IMR-90 (cell line): ENCODE measurements around the gene ZNF512. TPM values are rescaled to one million over a fixed set of nuclear protein-coding genes. Genes with fewer than 3 reads are reported as not detected.

Source experiments
- ATAC-seq: fragments of 200-7000 bp; cut with Tn5 transposase; 2 replicates; pipeline ENCODE4 v1.9.1; 2020; ENCODE audit warnings: low read depth, mild to moderate bottlenecking, moderate library complexity
- BruUV-seq: library from RNA; stranded (reverse); fragments of 400-500 nt; replicated peaks from 2 replicates; lab custom pipeline; 2021; lab: Mats Ljungman, UMichigan
- CTCF ChIA-PET: fragments of 300-600 bp; formaldehyde crosslinking; extraction: SDS; loops from one replicate; lab custom pipeline; 2021; ENCODE audit warnings: antibody characterized with exemption; lab: Yijun Ruan, JAX
- POLR2A ChIA-PET: fragments of 300-600 bp; sonication (Branson Sonifier 250); formaldehyde crosslinking; loops from one replicate; lab custom pipeline; 2022; ENCODE audit warnings: antibody characterized with exemption; ENCODE audit not compliant: unreplicated experiment; lab: Charles Lee
- DNase-seq: peaks from one replicate; pipeline ENCODE4 v3.0.0; 2013
- H2AFZ ChIP-seq: replicated peaks from 2 replicates; pipeline ENCODE3; 2013; ENCODE audit warnings: low read length, mild to moderate bottlenecking; ENCODE audit not compliant: poor library complexity
- H2AK5ac ChIP-seq: 2 replicates; pipeline ENCODE4 v1.6.1; 2013; ENCODE audit warnings: low read depth, low read length, inconsistent platforms
- H2AK9ac ChIP-seq: replicated peaks from 2 replicates; pipeline ENCODE3; 2013; ENCODE audit warnings: mild to moderate bottlenecking, low read depth, low read length, moderate library complexity; ENCODE audit not compliant: poor library complexity
- H2BK120ac ChIP-seq: 2 replicates; pipeline ENCODE4 v1.6.1; 2013; ENCODE audit warnings: low read depth, low read length, inconsistent platforms
- H2BK15ac ChIP-seq: 3 replicates; pipeline ENCODE4 v1.6.1; 2013; ENCODE audit warnings: low read depth, low read length, inconsistent platforms
- H2BK20ac ChIP-seq: 2 replicates; pipeline ENCODE4 v1.6.1; 2013; ENCODE audit warnings: low read depth, mild to moderate bottlenecking, inconsistent platforms, low read length, moderate library complexity
- H2BK5ac ChIP-seq: 2 replicates; pipeline ENCODE4 v1.6.1; 2013; ENCODE audit warnings: mild to moderate bottlenecking, low read depth, low read length, inconsistent platforms; ENCODE audit not compliant: poor library complexity, severe bottlenecking
- H3K14ac ChIP-seq: replicated peaks from 2 replicates; pipeline ENCODE4 v1.6.1; 2013; ENCODE audit warnings: low read depth, low read length, inconsistent platforms
- H3K18ac ChIP-seq: 2 replicates; pipeline ENCODE4 v1.6.1; 2013; ENCODE audit warnings: low read depth, low read length, control low read depth
- H3K23ac ChIP-seq: 2 replicates; pipeline ENCODE4 v1.6.1; 2013; ENCODE audit warnings: low read depth, low read length, inconsistent platforms
- H3K27ac ChIP-seq: 2 replicates; pipeline ENCODE4 v1.5.1; 2013; ENCODE audit warnings: mild to moderate bottlenecking, control low read depth, low read length; ENCODE audit not compliant: insufficient read depth
- H3K27me3 ChIP-seq: 2 replicates; pipeline ENCODE4 v1.6.1; 2013; ENCODE audit warnings: low read length; ENCODE audit not compliant: control insufficient read depth, insufficient read depth
- H3K36me3 ChIP-seq: 2 replicates; pipeline ENCODE4 v1.6.1; 2013; ENCODE audit warnings: low read length, mixed read lengths; ENCODE audit not compliant: control insufficient read depth, insufficient read depth
- H3K4ac ChIP-seq: 2 replicates; pipeline ENCODE4 v1.6.1; 2013; ENCODE audit warnings: low read depth, low read length, inconsistent platforms
- H3K4me1 ChIP-seq: 2 replicates; pipeline ENCODE4 v1.6.1; 2013; ENCODE audit warnings: low read length, mixed read lengths; ENCODE audit not compliant: control insufficient read depth, insufficient read depth
- H3K4me2 ChIP-seq: 2 replicates; pipeline ENCODE4 v1.6.1; 2013; ENCODE audit warnings: low read depth, mild to moderate bottlenecking, control low read depth, low read length, moderate library complexity
- H3K4me3 ChIP-seq: 2 replicates; pipeline ENCODE4 v1.5.1; 2013; ENCODE audit warnings: low read depth, mild to moderate bottlenecking, control low read depth, low read length, moderate library complexity; ENCODE audit not compliant: insufficient read depth
- H3K56ac ChIP-seq: 2 replicates; pipeline ENCODE4 v1.6.1; 2013; ENCODE audit warnings: low read length, inconsistent platforms; ENCODE audit not compliant: insufficient read depth; ENCODE audit errors: extremely low read depth
- H3K79me1 ChIP-seq, 2 experiments: 2 replicates each; pipeline ENCODE4 v1.6.1; 2013; ENCODE audit warnings: low read length in 2 of 2, inconsistent platforms in 1 of 2, low read depth in 1 of 2
- H3K9ac ChIP-seq: 2 replicates; pipeline ENCODE4 v1.6.1; 2013; ENCODE audit warnings: low read depth, low read length, control low read depth
- H3K9me1 ChIP-seq: 2 replicates; pipeline ENCODE4 v1.6.1; 2013; ENCODE audit warnings: low read length, inconsistent platforms; ENCODE audit not compliant: insufficient read depth
- H3K9me3 ChIP-seq: 2 replicates; pipeline ENCODE4 v1.6.1; 2013; ENCODE audit warnings: low read length; ENCODE audit not compliant: control insufficient read depth, insufficient read depth
- H4K20me1 ChIP-seq: 2 replicates; pipeline ENCODE4 v1.6.1; 2013; ENCODE audit warnings: low read length, inconsistent platforms; ENCODE audit not compliant: insufficient read depth
- H4K5ac ChIP-seq: 2 replicates; pipeline ENCODE4 v1.6.1; 2013; ENCODE audit warnings: mild to moderate bottlenecking, low read depth, low read length, control low read depth
- H4K8ac ChIP-seq, 2 experiments: 2 replicates each; pipeline ENCODE4 v1.6.1; 2013; ENCODE audit warnings: low read depth in 2 of 2, low read length in 2 of 2, control low read depth in 1 of 2, inconsistent platforms in 1 of 2
- H4K91ac ChIP-seq: 2 replicates; pipeline ENCODE4 v1.6.1; 2013; ENCODE audit warnings: low read depth, low read length, inconsistent platforms; ENCODE audit not compliant: insufficient read depth
- BHLHE40 ChIP-seq: fragments of 150-350 bp; IDR thresholded peaks from 2 replicates; pipeline ENCODE4 v1.6.1; 2016; ENCODE audit warnings: mild to moderate bottlenecking, low read depth, low read length
- CEBPB ChIP-seq: IDR thresholded peaks from 2 replicates; pipeline ENCODE4 v1.6.1; 2012; ENCODE audit warnings: low read depth, low read length, improper control_type of control experiment
- CHD1 ChIP-seq: IDR thresholded peaks from 2 replicates; pipeline ENCODE4 v1.6.1; 2012; ENCODE audit warnings: low read depth, low read length, improper control_type of control experiment
- MAZ ChIP-seq: IDR thresholded peaks from 2 replicates; pipeline ENCODE4 v1.6.1; 2012; ENCODE audit warnings: low read depth, mild to moderate bottlenecking, low read length, improper control_type of control experiment, moderate library complexity, borderline replicate concordance
- MXI1 ChIP-seq: IDR thresholded peaks from 2 replicates; pipeline ENCODE4 v1.6.1; 2012; ENCODE audit warnings: low read depth, mild to moderate bottlenecking, low read length, moderate library complexity, borderline replicate concordance
- NFE2L2 ChIP-seq: fragments of 150-350 bp; IDR thresholded peaks from 2 replicates; pipeline ENCODE4 v1.6.1; 2016; ENCODE audit warnings: low read depth, mild to moderate bottlenecking, low read length
- RCOR1 ChIP-seq: IDR thresholded peaks from 2 replicates; pipeline ENCODE4 v1.6.1; 2012; ENCODE audit warnings: mild to moderate bottlenecking, low read length, improper control_type of control experiment; ENCODE audit not compliant: insufficient replicate concordance
- RFX5 ChIP-seq: IDR thresholded peaks from 2 replicates; pipeline ENCODE4 v1.8.0; 2012; ENCODE audit warnings: low read depth, mild to moderate bottlenecking, low read length, moderate library complexity
- WGBS, 2 experiments: methylation state at CpG; one replicate each; pipeline versions ENCODE4 v1.1.5 to v1.1.7; 2013; ENCODE audit warnings: missing lambda C conversion rate in 2 of 2; ENCODE audit not compliant: insufficient read length in 1 of 2; ENCODE audit errors: extremely low coverage in 2 of 2; 5-methylcytosine and 5-hydroxymethylcytosine counted together
- dilution Hi-C: fragments of 300-500 bp; cut with HindIII; formaldehyde crosslinking; loops from one replicate; pipeline ENCODE4 v1.14.3; 2018; ENCODE audit warnings: low sequenced_read_pairs; ENCODE audit not compliant: unreplicated experiment
- in situ Hi-C: fragments of 300-500 bp; cut with MboI; formaldehyde crosslinking; loops from 3 replicates; pipeline ENCODE4 v1.14.3; 2019; ENCODE audit warnings: low sequenced_read_pairs, inconsistent platforms, mixed read lengths
- intact Hi-C: fragments of 100-400 bp; cut with micrococcal nuclease; formaldehyde crosslinking; loops from 2 replicates; pipeline ENCODE4 v1.10.0; 2022
- polyA plus RNA-seq, 3 experiments: library from polyadenylated mRNA; depleted of rRNA; stranded (reverse); fragments of >200 nt; gene quantifications; 2 replicates each; pipeline ENCODE4 v1.2.3, GENCODE V29; 2012; ENCODE audit warnings: low replicate concordance in 1 of 3
- total RNA-seq: library from RNA; depleted of rRNA; stranded (reverse); fragments of >200 nt; gene quantifications from 2 replicates; pipeline ENCODE4 v1.2.3, GENCODE V29; 2012
- TF ChIP-seq, protein P1 (sequence below): fragments of 150-350 bp; IDR thresholded peaks from 2 replicates; pipeline ENCODE4 v1.6.1; 2016; ENCODE audit warnings: low read depth, mild to moderate bottlenecking, low read length, moderate library complexity, borderline replicate concordance
- TF ChIP-seq, protein P2 (sequence below): fragments of 150-350 bp; IDR thresholded peaks from 2 replicates; pipeline ENCODE4 v1.6.1; 2017; ENCODE audit warnings: mild to moderate bottlenecking, antibody characterized with exemption, low read length, low read depth

The ZNF512 gene
- total and polyA plus RNA-seq, 2 of the 4 experiments (the other 2 are of a cell fraction) = 25.8 to 56.5 TPM

DNA sequence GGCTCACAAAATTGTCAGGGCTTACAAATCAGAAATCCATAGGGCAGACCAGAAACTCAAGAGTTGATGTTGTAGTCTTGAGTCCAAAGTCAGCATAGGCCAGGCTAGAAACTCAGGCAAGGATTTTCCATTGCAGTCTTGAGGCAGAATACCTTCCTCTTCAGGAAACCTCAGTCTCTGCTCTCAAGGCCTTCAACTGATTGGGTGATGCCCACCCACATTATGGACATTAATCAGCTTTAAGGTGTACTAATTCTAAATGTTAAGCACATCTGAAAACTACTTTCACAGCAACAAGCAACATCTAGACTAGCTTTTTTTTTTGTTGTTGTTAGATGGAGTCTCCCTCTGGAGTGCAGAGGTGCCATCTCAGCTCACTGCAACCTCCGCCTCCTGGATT lies 31.3 kb upstream of the ZNF512 start:
- Histone ChIP-seq H3K79me1 (no peaks in the 10 kb centered on the region), H2BK5ac (no peak overlapping the region), H3K9ac (no peak overlapping the region), H3K9me1 (no peaks in the 10 kb centered on the region), H2AK5ac (no peak overlapping the region), H4K5ac (no peak overlapping the region), H3K14ac (no peak overlapping the region), H2AFZ (no peak overlapping the region), H3K56ac (no peak overlapping the region), H3K23ac (no peak overlapping the region), H3K4me2 (no peak overlapping the region), H2AK9ac (no peak overlapping the region), H2BK15ac (no peak overlapping the region), H4K20me1 (no peaks in the 10 kb centered on the region), H3K18ac (no peak overlapping the region), H3K4me1 (no peaks in the 10 kb centered on the region), H4K8ac (no peak overlapping the region), H3K9me3 (no peaks in the 10 kb centered on the region), H2BK120ac (no peak overlapping the region), H2BK20ac (no peak overlapping the region), H3K27me3 (no peaks in the 10 kb centered on the region; the same call in 1 of the 2 replicates), H3K4me3 (no peak overlapping the region), H3K27ac (no peak overlapping the region), H3K4ac (no peak overlapping the region), H3K36me3 (no peaks in the 10 kb centered on the region), H4K91ac (no peak overlapping the region)
- no peak for DNase-seq
- no CpG with 5 or more reads among the region's 1 CpG for WGBS, 2 experiments
- intact Hi-C loops (no loop called here), dilution Hi-C loops (no loop called here), in situ Hi-C loops (no loop called here)
- TF ChIP-seq NFE2L2 (no peak), RFX5 (no peak), MXI1 (no peak), CEBPB (no peak), BHLHE40 (no peak), RCOR1 (no peak), MAZ (no peak), CHD1 (no peak)
- TF ChIP-seq, protein P1, sequence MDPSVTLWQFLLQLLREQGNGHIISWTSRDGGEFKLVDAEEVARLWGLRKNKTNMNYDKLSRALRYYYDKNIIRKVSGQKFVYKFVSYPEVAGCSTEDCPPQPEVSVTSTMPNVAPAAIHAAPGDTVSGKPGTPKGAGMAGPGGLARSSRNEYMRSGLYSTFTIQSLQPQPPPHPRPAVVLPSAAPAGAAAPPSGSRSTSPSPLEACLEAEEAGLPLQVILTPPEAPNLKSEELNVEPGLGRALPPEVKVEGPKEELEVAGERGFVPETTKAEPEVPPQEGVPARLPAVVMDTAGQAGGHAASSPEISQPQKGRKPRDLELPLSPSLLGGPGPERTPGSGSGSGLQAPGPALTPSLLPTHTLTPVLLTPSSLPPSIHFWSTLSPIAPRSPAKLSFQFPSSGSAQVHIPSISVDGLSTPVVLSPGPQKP = no peak
- TF ChIP-seq, protein P2, sequence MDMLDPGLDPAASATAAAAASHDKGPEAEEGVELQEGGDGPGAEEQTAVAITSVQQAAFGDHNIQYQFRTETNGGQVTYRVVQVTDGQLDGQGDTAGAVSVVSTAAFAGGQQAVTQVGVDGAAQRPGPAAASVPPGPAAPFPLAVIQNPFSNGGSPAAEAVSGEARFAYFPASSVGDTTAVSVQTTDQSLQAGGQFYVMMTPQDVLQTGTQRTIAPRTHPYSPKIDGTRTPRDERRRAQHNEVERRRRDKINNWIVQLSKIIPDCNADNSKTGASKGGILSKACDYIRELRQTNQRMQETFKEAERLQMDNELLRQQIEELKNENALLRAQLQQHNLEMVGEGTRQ = no peak
- no peak for ATAC-seq
- ChIA-PET POLR2A (no interaction called here), CTCF (no interaction called here)
- no TSS peak for BruUV-seq
